Measurements from ENCODE around the gene C20orf144.

C20orf144 gene

DNA sequence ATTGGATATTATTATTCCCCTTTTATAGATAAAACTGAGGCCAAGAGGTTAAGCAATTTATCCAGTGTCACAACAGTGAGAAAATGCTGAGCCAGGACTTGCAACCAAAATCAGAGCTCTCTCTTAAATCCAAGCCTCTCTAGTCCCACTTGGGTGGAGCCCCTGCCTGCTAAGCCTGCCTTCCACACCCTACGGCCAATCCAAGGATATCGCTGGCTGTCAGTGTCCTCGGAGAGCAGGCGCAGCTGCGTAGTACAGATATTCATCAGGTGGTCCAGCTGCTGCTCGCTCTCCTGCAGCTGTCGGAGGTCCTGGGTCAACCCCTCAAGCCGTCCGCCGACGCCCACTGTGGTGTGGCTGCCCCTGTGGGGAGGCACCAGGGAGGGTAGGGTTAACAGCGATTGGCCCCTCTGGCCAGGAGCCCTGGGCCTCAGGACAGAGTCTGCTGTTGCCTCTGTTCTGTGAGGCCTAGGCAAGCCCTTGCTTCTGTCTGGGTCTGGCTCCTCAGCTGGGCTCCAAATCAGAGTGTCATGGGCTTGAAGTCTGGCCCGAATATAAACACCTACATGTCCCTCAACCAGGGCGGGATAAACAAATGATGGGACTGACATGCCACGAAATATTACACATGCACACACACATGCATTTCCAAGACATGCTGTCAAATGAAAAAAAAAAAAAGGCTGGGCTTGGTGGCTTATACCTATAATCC, 16.0 kb downstream of the C20orf144 start:
- DNase-seq, result no peak

DNA sequence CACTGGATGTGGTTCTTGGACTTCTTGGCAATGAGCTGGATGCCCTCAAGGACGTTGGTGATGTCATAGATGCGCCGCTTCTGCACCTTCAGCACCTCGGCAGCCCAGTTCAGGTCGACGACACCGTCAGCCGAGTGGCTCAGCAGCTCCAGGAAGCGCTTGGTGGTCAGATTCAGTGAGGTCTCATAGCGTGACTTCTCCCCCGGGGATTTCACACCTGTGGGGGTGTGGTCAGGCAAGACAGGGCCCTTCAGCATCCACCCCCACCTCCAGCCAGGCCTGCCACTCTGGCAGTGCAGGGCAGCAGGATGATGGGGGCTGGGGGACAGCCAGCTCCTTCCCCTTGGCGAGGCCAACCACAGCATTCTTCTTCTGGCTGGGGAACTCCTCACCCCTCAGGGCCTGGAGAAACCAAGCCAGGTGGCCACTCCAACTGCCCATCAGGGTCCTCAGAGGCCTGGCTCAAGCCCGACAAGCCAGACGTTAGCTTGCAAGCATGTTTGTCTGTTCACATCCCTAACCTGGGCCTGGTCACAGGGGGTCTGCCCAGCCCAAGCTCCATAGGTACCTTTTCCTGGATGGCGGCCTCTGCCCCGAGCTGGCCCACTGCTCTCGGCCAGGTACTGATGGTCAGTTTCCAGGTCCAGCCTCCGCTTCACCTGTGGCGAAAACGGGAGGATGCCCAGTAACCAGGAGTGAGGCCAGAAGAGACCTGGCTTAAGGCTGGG, 17.8 kb downstream of the C20orf144 start:
- no peak for DNase-seq

DNA sequence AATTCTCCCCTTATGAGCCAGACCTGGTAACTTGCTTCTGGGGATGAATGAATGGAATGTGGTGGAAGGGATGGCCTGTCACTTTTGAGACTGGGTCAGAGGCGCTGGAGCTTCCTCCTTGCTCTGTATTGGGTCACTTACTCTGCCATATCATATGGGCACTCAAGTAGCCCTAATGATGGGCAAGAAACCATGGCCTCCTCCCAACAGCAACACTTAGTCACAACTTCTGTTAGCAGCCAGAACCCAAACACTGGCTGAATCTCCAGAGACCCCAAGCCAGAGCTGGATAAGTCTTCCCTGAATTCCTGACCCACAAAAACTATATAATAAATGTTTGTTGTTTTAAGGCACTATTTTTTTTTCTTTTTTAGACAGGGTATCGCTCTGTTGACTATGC, 18.6 kb downstream of the C20orf144 start:
- peak; percentile 29 for DNase-seq

DNA sequence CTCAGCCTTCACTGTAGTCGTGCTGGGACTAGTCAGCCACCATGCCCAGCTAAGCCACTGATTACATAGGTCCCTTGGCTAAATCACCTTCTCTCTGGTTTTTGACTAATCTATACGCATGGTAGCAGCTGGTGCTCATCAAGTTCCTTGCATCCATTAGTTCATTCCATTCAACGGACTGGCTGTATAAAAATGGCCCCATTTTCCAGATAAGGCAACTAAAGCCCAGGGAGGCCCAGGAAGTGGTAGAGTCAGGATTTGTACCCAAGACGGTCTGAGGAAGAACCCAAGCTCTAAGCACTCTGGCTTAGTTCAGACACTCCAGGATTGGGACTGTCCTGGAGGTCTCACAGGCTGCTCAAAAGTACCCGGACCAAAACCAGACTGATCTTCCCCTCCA, 19.2 kb downstream of the C20orf144 start:
- DNase-seq, result no peak

DNA sequence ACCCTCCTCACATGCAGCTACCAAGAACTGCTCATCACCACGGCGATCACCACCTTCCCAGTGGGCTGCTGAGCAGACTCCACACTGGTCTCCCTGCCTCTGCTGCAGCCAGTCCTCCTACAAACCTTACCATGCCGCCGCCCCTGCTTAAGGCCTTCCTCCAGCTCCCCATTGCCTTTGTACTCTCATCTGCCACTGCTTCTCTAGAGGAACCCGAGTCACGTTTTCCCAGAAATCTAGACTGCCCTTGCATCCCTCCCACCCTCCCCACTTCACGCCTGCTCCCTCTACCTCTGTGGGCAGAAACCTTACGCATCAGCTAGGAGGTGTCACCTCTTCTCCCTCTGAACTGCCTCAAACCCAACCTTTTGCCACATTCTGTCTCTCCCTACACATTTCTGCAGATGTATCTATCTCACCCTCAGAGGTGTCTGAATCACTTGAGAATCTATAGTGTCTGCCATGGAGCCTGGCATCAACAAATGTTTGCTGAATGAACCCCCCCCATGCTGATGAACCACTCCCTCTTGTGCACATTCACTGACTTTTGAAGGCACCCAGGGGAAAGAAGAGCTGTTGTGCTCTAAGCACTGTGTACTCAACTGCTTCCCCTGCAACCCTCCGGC, 19.7 kb downstream of the C20orf144 start:
- DNase-seq, result no peak

DNA sequence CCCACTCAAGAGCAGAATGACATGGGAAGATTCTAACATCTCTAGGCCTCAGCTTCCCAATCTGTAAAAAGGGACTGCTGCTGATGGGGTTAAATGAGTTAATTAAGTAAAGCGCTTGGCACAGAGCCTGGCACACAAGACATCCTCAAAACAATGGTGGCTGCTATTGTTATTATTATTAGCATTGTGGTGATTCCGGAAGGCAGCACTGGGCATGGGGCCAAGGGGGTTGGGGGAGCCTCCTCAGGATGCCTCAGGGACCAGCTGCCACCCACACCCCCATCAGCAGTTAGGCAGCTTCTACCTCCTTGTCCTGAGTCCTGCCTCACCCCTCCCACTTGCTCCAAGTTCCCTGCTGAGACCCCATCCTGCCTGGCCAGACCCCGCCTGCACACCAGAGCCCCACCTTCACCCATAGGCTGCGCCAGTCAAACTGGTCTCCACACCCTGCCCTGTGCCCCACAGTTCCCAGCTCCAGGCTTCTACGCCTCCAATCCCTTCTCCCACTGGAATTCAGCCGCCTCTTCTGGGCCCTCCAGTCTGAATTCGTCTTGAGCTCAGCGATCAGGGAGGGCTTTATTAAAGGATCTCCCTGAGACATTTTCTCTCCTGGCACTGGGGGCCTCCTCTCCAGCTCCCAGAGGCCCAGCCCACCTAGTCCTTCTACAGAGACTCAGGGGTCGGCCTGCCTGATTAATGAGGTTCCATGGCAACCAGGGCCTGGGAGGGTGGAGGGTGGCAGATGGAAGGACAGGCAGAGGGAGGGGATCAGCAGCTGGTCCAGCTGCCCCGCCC, 22.6 kb downstream of the C20orf144 start:
- DNase-seq, result no peak

DNA sequence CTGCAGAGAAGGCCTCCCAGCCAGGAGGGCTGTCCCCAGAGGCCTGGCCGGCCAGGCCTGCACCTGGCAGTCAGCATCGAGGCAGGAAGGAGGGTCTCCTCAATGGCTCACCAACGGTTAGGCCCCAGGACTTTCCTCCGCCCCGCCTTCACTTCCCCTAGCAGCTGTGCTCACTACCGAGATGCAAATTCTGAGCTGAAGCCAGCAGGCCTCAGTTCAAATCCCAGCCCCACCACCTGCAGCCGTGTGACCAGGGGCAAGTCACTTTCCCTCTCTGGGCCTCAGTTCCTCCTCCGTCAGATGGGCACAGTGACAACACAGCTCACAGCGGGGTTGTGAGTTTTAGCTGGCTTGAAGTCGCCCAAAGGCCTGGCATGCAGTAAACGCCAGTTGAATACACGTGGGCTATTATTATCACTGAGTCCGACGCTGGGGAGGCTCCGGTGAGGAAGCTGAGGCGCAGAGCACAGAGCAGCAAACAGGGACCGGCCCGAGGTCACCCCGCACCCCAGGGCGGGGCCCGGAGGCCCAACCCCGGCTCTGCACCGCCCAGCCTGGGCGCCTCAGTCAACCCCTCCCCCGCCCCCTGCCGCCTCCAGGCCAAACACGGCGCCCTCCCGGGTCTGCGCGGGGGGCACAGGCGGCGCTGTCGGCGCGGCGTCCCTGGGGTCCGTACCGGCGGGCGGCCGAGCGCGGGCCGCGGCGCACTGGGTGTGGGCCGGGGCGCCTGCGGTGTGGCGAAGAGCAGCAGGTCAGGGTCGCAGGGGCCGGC, 23.4 kb downstream of the C20orf144 start:
- peak; percentile 51 for DNase-seq

DNA sequence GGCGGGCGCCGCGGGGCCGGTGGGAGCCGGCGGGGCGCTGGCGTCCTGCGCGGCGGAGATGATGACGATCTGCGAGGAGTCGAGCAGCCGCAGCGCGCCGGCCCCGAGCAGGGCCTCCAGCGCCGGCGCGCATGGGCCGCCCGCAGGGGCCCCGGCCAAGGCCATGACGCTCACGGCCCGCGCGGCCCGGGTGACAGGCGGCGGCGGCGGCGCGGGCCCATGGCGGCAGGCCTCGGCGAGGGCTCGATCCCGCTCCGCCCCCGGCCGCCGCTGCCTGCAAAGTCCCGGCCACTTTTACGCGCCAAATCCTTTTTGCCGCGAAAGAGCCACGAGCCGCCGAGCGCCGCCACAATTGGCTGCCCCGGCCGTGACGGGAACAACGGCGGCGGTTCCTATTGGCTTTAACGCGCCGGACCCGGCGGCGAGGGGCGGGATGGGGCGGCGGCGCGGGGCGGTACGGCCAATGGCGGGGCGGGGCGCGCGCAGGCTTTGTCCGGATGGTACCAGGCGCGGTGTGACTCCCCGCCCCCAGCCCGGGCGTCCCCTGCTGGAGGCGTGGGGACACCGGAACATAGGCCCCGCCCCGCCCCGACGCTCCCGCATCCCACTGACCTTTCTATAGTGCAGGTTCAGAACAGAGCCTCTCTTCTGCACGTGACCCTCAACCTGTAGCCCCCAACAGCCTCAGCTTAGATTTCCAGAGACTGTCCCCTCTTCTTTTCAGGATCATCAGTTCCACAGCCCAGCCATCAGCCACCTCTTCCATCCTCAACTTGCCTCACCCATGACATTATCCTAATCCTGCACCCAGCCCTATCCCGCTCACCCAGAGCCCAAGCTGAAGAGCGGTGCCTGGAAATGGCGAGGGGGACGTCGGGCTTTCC, 24.2 kb downstream of the C20orf144 start, which contains the start of gene E2F1:
Gene E2F1, minus strand, starts transcription at position 286 of the 884 bp plus-strand sequence. Its CDS starts 121 bp downstream, at position 165.
- DNase-seq, result peak; percentile 96

DNA sequence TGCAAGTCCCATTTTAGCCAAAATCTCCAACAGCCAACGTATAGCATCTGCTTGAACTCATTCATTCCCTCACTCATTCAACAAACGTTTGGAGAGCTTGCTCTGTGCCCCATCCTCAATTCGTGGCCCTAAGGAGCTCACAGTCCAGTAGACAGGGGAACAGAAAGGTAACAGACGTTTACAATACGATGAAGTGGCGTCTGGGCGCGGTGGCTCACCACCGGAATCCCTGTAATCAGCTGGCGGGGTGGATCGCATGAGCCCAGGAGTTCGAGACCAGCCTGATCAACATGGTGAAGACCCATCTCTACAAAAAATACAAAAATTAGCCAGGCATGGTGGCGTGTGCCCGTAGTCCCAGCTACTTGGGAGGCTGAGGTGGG, 24.8 kb downstream of the C20orf144 start:
- no peak for DNase-seq

DNA sequence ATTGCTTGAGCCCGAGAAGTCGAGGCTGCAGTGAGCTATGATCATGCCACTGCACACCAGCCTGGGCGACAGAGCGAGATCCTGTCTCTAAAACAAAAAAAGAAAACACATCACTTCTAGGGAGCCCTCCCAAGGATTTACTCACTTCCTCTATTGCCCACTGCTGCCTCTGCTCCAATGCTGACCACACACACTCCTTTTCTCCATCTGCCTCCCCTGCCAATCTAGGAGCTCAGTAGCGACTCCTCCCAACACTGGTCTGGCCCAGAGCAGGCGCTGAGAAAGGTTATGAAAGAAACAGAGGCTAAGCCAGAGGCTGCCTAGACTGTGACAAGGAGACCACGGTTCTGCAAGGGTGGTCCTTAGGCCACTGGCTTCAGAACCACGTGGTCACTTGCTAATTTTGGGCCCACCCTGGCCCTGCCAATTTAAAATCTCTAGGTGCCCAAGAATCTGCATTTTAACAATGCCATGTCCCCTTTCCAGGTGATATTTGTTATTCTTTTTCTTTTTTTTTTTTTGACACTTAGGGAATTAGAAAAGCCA, 25.3 kb downstream of the C20orf144 start:
- peak; percentile 39 for DNase-seq

DNA sequence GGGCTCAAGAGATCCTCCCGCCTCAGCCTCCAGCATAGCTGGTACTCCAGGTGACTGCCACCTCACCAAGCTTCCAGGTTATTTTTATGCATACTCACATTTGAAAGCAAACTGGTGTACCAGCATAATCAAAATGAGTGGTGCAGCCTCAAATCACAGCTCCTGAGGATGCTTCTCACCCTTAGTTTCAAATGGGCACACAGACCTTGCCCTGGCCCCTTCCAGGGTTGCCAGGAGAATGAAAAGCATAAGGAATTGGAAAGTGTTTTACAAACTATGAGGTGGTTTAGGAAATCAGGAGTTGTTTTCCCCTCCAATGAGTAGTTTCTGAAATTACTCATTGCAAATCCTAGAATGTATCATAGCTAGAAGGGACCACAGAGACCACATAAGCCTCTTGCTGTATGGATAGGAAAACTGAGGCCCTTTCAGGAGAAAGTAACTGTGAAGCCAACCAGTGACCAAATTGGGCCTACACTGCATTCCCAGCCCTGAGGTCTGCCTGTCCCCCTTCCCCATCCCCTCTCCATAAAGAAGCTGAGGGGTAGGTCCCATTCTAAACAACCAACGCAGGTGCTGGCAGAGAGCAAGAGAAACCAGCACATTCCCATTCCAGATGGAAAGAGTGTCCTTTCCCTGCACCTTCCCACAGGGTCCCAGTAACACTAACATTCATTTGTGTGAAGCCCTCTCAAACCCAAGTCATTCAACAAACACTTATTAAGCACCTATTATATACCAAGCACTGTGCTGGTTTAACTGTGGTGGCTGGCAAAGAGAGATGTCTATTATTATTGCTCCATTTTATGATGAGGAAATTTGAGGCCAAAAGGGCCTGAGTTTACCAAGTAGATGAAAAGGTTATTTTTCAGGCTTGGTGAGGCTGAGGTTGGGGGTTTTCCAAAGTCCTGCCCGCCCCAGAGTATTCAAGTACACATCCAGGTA, 26.1 kb downstream of the C20orf144 start:
- DNase-seq, result no peak

DNA sequence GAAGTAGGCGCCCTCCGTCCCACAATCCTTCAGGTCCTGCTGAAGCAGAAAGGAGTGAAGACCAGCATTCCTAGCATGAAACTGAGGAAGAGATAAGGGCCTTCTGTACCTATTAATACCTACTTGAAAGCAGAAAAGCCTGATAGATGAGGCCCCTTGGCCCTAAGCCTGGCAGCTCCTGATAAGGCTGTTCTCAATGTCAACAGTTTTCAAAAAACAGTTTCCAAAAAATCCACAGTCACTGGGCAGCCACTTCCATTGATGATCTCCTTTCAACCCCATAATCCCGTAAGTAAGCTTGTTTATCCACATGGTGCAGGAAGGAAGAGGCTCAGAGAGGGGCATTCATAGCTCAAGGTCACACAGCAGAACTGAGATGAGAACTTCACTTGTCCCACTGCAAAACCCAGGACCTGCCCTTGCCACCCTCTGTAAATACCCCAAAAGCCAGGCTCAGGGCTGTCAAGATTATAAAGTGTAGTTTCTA, 26.9 kb downstream of the C20orf144 start:
- DNase-seq, result no peak

DNA sequence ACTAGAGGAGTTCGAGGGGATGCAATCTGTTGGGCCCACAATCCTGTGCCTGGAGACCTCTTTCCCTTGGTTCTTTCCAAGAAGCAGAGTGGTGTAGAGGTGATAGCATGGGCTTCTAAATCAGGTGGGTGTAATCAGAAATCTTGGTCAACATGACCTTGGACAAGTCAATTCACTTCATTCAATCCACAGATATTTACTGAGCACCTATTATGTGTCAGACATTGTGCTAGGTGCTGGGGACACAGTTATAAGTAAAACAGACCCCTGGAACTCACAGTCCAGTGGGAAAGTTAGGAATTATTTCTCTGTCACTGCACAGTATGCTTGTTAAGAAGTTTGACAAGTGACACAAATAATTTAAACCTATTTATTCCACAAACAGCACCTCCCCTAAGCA, 27.4 kb downstream of the C20orf144 start:
- no peak for DNase-seq

DNA sequence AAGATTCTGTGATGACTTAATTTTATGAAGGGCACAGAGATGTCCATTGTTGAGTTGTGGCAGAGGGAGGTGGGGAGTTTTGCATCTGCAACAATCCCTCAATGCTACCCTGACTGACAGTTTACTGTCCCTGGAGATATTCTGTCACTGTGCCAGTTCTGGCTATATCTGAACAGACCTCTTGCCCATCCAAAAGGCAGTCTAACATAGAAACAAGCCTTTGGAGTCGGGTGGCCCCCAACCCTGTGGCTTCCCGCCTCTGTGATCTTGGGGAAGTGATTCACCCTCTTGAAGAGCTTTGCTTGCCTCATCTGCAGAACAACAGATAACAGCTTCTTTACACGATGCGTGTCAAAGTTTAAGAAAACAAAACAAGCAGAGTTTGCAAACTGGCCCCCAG, 27.8 kb downstream of the C20orf144 start:
- DNase-seq, result peak; percentile 59

DNA sequence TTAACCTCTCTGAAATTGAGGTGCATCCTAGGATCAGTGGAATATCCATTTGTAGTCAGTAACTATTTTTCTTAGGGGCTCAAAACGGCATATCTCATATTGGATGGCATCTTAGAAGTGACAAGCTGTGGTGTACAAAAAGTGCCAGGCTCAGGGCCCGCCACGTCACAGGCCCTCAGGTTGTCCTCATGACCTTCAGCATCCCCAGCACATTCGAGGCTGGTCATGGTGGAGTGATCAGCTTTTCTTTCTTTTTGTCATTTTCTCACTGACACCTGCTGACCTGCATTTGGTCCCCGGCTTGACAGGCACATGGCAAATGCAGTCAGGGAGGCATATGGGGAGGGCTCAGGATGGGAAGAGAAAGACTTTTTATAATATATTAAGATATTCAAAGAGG, 31.2 kb downstream of the C20orf144 start:
- DNase-seq, result no peak

DNA sequence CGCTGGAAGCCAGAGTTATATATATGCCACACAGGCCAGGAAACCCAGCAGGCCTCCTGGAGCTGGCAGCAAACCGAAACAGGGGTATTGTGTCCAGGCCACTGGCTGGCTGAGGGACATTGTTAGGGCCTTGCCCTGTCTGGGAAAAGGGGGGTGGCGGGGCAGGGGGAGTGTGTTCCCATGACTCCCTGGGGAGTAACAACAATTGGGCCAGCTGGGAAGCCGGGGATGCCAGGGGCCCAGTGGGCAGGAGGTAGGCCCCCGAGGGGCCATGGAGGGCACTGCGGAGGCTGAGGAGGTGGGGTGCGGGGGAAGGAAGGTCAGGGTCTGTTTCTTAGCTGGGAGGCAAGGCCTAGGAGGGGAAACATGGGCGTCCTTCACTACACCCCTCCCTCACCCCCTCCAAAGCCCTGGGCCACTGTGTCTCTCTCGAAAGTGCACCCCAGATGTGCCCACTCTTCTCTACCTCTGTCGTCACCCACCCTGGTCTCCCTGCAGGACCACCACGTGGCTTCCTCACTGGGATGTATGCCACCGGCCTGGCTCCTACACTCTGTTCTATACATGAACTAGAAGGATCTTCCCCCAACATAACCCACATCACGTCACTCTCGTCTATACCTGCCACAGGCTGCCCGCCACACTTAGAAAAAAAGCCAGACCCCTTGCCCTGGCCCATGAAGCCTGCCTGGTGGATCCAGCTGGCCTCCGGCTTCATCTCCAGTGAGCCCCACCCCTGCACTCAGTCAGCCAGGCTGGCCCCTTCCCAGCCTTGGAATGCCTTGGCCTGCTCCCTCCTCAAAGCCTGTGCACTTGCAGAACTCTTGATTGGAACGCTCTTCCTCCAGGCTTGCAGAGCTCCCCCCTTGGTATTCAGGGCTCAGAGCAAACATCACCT, 31.9 kb downstream of the C20orf144 start:
- DNase-seq, result no peak

DNA sequence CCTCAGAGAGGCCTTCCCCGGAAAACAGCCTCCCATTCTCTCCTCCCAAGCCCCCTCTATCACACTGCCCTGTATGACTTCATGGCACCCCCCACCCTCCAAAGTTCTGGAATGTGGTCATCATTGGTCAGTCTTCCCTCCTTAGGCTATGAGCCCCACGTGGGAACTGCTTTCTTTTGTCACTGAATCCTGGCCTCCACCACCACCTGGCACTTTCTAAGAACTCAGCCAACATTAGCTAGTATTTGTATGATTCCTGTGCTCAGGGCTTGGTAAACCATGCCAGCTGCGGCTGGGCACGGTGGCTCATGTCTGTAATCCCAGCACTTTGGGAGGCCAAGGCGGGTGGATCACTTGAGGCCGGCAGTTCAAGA, 32.5 kb downstream of the C20orf144 start:
- DNase-seq, result no peak

DNA sequence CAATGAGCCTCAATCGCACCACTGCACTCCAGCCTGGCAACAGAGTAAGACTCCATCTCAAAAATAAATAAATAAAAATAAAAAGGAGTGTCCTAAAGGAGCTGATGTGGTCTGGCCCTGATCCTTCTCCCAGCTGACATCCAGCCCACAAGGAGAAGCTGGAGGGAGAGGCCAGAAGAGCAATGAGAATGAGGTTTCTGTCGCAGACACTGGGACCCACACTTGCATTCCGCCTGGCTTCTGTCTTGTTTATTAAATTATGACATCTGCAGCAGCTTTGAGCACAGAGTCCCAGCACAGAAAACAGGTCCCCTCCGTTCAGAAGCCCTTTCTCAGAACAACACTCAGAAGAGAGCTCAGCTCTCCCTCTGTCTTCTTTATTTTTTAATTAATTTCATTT, 34.3 kb downstream of the C20orf144 start:
- DNase-seq, result no peak

DNA sequence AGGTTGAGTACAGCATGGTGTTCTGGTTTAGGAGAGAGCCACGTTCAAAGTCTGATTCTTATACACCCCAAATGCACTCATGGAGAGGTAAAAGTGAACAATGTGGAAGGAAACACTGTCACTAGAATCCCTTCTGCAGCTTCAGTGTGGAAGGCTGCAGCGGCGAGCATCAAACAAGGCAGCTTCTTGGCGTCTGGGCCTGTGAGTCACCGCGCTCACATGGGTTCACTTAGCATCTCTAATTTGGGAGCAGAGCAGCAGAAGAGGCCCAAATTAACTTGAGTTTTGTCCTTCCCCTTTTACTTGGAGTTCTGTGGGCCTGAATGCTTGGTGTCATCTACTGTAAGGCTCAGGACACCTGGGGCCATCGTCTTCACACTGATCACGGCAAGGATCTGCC, 35.0 kb downstream of the C20orf144 start:
- DNase-seq, result peak; percentile 57
